ENCODE measurements around the gene ITGA2B. TPM values are rescaled to one million over a fixed set of nuclear protein-coding genes. Genes with fewer than 3 reads are reported as not detected.

ITGA2B gene
- total RNA-seq, 4 donors from 2014 or later = 1.5 to 3.0 (median 2.8) TPM

- peaks cover 0 to 38% (median 17%) of the 10 kb centered on the region in 4 donors for H3K4me1 ChIP-seq
- peaks cover 0 to 12% of the 10 kb centered on the region in 2 donors for H3K27me3 ChIP-seq
- 60 to 67% methylated on average over 6 of the region's 6 CpGs for WGBS, 2 donors
- H3K27ac ChIP-seq = no peak overlapping the region
- no peak for TF ChIP-seq CTCF (IDR thresholded peaks at IDR 0.05)
- no peak for TF ChIP-seq EP300 (IDR thresholded peaks at IDR 0.05)
- TF ChIP-seq POLR2A (IDR thresholded peaks at IDR 0.05) = no peak
- no peaks in the 10 kb centered on the region for H3K9me3 ChIP-seq
- H3K4me3 ChIP-seq = no peak overlapping the region
- no peaks in the 10 kb centered on the region for H3K36me3 ChIP-seq
- no peak for DNase-seq (ENCODE audit: low spot score in 2 of 2)
Measured at GRCh38 chr17:44360144-44360533, 29.3 kb downstream of the ITGA2B start.

GRCh38 chr17:44359458-44360143 is 29.8 kb downstream of the ITGA2B start:
- DNase-seq (ENCODE audit: low spot score in 2 of 2) = no peak
- 85 to 87% methylated on average over 12 to 14 of the region's 14 CpGs for WGBS, 2 donors

DNA sequence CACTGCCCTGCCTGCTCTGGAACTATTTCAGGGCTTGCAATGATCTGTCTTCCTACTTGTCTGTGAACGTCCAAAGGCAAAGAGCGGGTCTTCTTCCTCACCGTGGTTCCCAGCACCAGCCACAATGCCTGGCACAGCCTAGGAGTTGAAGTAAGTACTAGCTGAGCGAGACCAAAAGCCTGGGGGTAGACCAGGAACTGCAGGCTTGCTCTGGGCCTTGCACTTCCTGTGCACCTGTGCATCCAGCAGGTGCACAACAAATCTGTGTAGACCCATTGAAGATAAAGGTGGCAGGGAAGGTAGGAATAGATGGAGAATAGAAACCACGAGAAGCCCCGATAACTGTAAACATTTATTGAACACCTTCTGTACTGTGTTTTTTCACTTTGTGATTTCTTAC is 30.4 kb downstream of the ITGA2B start:
- no peak for DNase-seq (ENCODE audit: low spot score in 2 of 2)
- Histone ChIP-seq H3K4me1 (peaks cover 0 to 35% (median 17%) of the 10 kb centered on the region in 4 donors), H3K9me3 (no peaks in the 10 kb centered on the region), H3K36me3 (no peaks in the 10 kb centered on the region), H3K27ac (no peak overlapping the region), H3K4me3 (no peak overlapping the region), H3K27me3 (peaks cover 0 to 12% of the 10 kb centered on the region in 2 donors)
- 73 to 74% methylated on average over 6 of the region's 6 CpGs for WGBS, 2 donors
- TF ChIP-seq CTCF (IDR thresholded peaks at IDR 0.05) (no peak), EP300 (IDR thresholded peaks at IDR 0.05) (no peak), POLR2A (IDR thresholded peaks at IDR 0.05) (no peak)

More at GRCh38 chr17:44359458-44360143, 29.8 kb downstream of the ITGA2B start:
- peaks cover 0 to 12% of the 10 kb centered on the region in 2 donors for H3K27me3 ChIP-seq
- H3K9me3 ChIP-seq = no peaks in the 10 kb centered on the region
- peaks cover 0 to 38% (median 17%) of the 10 kb centered on the region in 4 donors for H3K4me1 ChIP-seq
- H3K27ac ChIP-seq = no peak overlapping the region
- H3K36me3 ChIP-seq = no peaks in the 10 kb centered on the region
- H3K4me3 ChIP-seq = no peak overlapping the region
- TF ChIP-seq POLR2A (IDR thresholded peaks at IDR 0.05) = no peak
- no peak for TF ChIP-seq CTCF (IDR thresholded peaks at IDR 0.05)
- no peak for TF ChIP-seq EP300 (IDR thresholded peaks at IDR 0.05)

GRCh38 chr17:44358066-44358465 is 31.4 kb downstream of the ITGA2B start:
- Histone ChIP-seq H3K36me3 (peaks cover 0 to 6% (median 0%) of the 10 kb centered on the region in 3 donors), H3K27me3 (peaks cover 0 to 9% of the 10 kb centered on the region in 2 donors), H3K9me3 (no peaks in the 10 kb centered on the region), H3K4me1 (peaks cover 0 to 28% (median 15%) of the 10 kb centered on the region in 4 donors), H3K27ac (no peak overlapping the region), H3K4me3 (no peak overlapping the region)
- no peak for TF ChIP-seq CTCF (IDR thresholded peaks at IDR 0.05)
- no peak for TF ChIP-seq EP300 (IDR thresholded peaks at IDR 0.05)
- TF ChIP-seq POLR2A (IDR thresholded peaks at IDR 0.05) = no peak
- 88 to 91% methylated on average over 9 of the region's 9 CpGs for WGBS, 2 donors
- no peak for DNase-seq (ENCODE audit: low spot score in 2 of 2)

GRCh38 chr17:44356241-44356640 is 33.2 kb downstream of the ITGA2B start:
- no peak overlapping the region for H3K4me3 ChIP-seq
- H3K27me3 ChIP-seq = no peaks in the 10 kb centered on the region
- no peak for TF ChIP-seq POLR2A (IDR thresholded peaks at IDR 0.05)
- TF ChIP-seq EP300 (IDR thresholded peaks at IDR 0.05) = no peak
- TF ChIP-seq CTCF (IDR thresholded peaks at IDR 0.05) = no peak
- H3K36me3 ChIP-seq = peaks cover 0 to 24% (median under 1%) of the 10 kb centered on the region in 3 donors
- H3K9me3 ChIP-seq = no peaks in the 10 kb centered on the region
- peaks cover 0 to 10% (median 2%) of the 10 kb centered on the region in 4 donors for H3K4me1 ChIP-seq
- no peak overlapping the region for H3K27ac ChIP-seq
- DNase-seq (ENCODE audit: low spot score in 2 of 2) = no peak
- 94 to 95% methylated on average over 4 to 11 of the region's 11 CpGs for WGBS, 2 donors

All from tibial nerve (tissue), 4 donors.